ENCODE results near the gene USP47. TPM values are rescaled to one million over a fixed set of nuclear protein-coding genes. Genes with fewer than 3 reads are reported as not detected.

The USP47 gene
- polyA plus RNA-seq, 1 experiment = 35.0 TPM

GRCh38 chr11:11968511-11969280 lies 126.9 kb downstream of the USP47 start:
- Histone ChIP-seq H3K27ac (ENCODE audit: low read depth, low read length) (no peak overlapping the region), H3K9me3 (ENCODE audit: control insufficient read depth, insufficient read depth, low read length) (no peaks in the 10 kb centered on the region; the same call in 1 of the 2 replicates), H3K4me3 (ENCODE audit: low read depth, low read length) (no peak overlapping the region), H3K27me3 (ENCODE audit: control insufficient read depth, insufficient read depth, low read length) (no peaks in the 10 kb centered on the region)
- ChIA-PET CTCF (no interaction called here), POLR2A (interaction anchor here (0.9 kb wide), 1 partner anchor 8 kb away, joined by 3 read pairs; no protein-coding TSS in a partner anchor)
- DNase-seq (ENCODE audit: low read depth, low spot score) = no peak
- TF ChIP-seq, protein P1, sequence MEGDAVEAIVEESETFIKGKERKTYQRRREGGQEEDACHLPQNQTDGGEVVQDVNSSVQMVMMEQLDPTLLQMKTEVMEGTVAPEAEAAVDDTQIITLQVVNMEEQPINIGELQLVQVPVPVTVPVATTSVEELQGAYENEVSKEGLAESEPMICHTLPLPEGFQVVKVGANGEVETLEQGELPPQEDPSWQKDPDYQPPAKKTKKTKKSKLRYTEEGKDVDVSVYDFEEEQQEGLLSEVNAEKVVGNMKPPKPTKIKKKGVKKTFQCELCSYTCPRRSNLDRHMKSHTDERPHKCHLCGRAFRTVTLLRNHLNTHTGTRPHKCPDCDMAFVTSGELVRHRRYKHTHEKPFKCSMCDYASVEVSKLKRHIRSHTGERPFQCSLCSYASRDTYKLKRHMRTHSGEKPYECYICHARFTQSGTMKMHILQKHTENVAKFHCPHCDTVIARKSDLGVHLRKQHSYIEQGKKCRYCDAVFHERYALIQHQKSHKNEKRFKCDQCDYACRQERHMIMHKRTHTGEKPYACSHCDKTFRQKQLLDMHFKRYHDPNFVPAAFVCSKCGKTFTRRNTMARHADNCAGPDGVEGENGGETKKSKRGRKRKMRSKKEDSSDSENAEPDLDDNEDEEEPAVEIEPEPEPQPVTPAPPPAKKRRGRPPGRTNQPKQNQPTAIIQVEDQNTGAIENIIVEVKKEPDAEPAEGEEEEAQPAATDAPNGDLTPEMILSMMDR (IDR thresholded peaks at IDR 0.05; ENCODE audit: low read depth, low read length) = no peak

- no peak overlapping the region for H3K4me3 ChIP-seq (ENCODE audit: low read depth, low read length)
- no peak for DNase-seq (ENCODE audit: low read depth, low spot score)
- TF ChIP-seq, protein P1 (IDR thresholded peaks at IDR 0.05; ENCODE audit: low read depth, low read length) = no peak
Measured at GRCh38 chr11:11969380-11970215, 127.8 kb downstream of the USP47 start.

GRCh38 chr11:11970556-11970955 lies 128.8 kb downstream of the USP47 start:
- Histone ChIP-seq H3K27ac (ENCODE audit: low read depth, low read length) (no peak overlapping the region), H3K27me3 (ENCODE audit: control insufficient read depth, insufficient read depth, low read length) (no peaks in the 10 kb centered on the region), H3K4me3 (ENCODE audit: low read depth, low read length) (no peak overlapping the region), H3K9me3 (ENCODE audit: control insufficient read depth, insufficient read depth, low read length) (no peaks in the 10 kb centered on the region; the same call in 1 of the 2 replicates)
- no peak for DNase-seq (ENCODE audit: low read depth, low spot score)
- POLR2A ChIA-PET = no interaction called here
- CTCF ChIA-PET = interaction anchor here (1.3 kb wide), 1 partner anchor 74 kb away, joined by 3 read pairs; no protein-coding TSS in a partner anchor
- TF ChIP-seq, protein P1 (IDR thresholded peaks at IDR 0.05; ENCODE audit: low read depth, low read length) = no peak

More at GRCh38 chr11:11969380-11970215, 127.8 kb downstream of the USP47 start:
- ChIA-PET POLR2A (no interaction called here), CTCF (no interaction called here)
- H3K27ac ChIP-seq (ENCODE audit: low read depth, low read length) = no peak overlapping the region
- no peaks in the 10 kb centered on the region for H3K27me3 ChIP-seq (ENCODE audit: control insufficient read depth, insufficient read depth, low read length)
- no peaks in the 10 kb centered on the region; the same call in 1 of the 2 replicates for H3K9me3 ChIP-seq (ENCODE audit: control insufficient read depth, insufficient read depth, low read length)

DNA sequence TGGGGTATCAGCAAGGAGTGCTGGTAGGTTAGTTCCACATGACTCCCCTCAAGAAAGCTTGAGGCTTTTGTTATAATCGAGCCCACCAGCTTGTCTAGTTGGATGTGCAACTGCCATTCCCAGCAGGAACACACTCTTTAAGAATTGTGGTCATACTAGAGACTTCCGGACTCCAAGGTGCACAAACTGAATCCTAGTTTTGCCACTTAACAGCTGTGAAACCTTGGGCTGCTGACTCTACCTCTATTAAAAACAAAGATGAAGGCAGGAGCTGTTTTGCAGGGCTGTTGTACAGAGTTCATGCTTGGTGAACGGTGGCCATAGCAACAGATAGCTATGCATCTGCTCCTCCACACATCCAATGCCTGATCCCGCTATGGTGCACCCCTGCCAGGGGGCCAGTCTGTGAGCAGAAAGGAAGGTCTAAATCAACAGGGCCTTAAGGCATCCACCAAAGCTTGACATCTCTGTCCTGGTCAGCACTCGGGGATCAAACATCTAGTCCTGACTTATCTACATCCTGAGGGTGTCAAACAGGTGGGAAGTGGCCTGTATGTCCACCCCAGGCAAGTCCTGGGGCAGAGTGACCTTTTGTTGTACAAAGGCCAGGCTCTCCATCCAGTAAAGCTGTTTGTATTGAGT lies 130.3 kb downstream of the USP47 start:
- no peak overlapping the region for H3K4me3 ChIP-seq (ENCODE audit: low read depth, low read length)
- TF ChIP-seq, protein P1 (IDR thresholded peaks at IDR 0.05; ENCODE audit: low read depth, low read length) = no peak
- no peaks in the 10 kb centered on the region for H3K27me3 ChIP-seq (ENCODE audit: control insufficient read depth, insufficient read depth, low read length)
- H3K27ac ChIP-seq (ENCODE audit: low read depth, low read length) = no peak overlapping the region
- CTCF ChIA-PET = interaction anchor here (0.9 to 1.3 kb wide), 3 partner anchors 16 to 173 kb away, joined by 3 read pairs; no protein-coding TSS in a partner anchor
- no peak for DNase-seq (ENCODE audit: low read depth, low spot score)
- H3K9me3 ChIP-seq (ENCODE audit: control insufficient read depth, insufficient read depth, low read length) = no peaks in the 10 kb centered on the region; the same call in 1 of the 2 replicates
- POLR2A ChIA-PET = interaction anchor here (0.7 to 0.9 kb wide), 2 partner anchors 37 to 130 kb away, joined by 3 read pairs; partner anchors contain the start of genes DKK3 and USP47

All from AG04450 (cell line).